RWPE1 (cell line): ENCODE measurements around the gene CFD.

ENCODE experiments used
- CTCF ChIA-PET: fragments of 350-600 bp; sonication (Branson Sonifier 250); formaldehyde crosslinking; extraction: SDS; loops from one replicate; lab custom pipeline; 2021; lab: Yijun Ruan, JAX
- POLR2A ChIA-PET: fragments of 400-600 bp; formaldehyde crosslinking; extraction: SDS; loops from one replicate; lab custom pipeline; 2020; ENCODE audit warnings: antibody characterized with exemption; ENCODE audit not compliant: low non-redundant PET; lab: Yijun Ruan, JAX
- DNase-seq: peaks from one replicate; pipeline ENCODE4 v3.0.0; 2012; ENCODE audit warnings: low spot score
- H3K27ac ChIP-seq: fragments of 450-650 bp; 2 replicates; pipeline ENCODE4 v1.5.1; 2017
- CTCF ChIP-seq: fragments of 450-650 bp; conservative IDR thresholded peaks from 2 replicates; pipeline ENCODE4 v1.5.1; 2017; ENCODE audit warnings: low read depth, mild to moderate bottlenecking

Gene CFD

DNA sequence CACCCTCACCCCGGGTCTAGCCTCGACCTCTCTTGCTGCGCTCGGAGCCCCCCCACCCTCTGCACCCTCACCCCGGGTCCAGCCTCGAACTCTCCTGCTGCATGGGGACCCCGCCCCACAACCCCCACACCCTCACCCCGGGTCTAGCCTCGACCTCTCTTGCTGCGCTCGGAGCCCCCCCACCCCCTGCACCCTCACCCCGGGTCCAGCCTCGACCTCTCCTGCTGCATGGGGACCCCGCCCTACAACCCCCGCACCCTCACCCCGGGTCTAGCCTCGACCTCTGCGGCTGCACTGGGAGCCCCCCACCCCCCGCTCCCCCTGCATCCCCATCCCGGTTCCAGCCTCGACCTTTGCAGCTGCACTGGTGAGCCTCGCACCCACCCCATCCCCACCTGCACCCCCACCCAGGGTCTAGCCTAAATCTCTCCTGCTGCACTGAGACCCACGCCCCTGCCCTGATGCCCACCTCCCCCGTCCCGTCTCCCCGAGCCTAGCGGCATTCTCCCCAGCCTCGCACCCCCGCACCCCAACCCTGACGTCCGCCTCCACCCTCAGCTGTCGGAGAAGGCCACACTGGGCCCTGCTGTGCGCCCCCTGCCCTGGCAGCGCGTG, 1.8 kb downstream of the CFD start:
- DNase-seq, result no peak
- peak overlapping the region; percentile 73 for H3K27ac ChIP-seq
- ChIA-PET POLR2A (no interaction called here), CTCF (interaction anchor here (0.6 to 1.0 kb wide), 3 partner anchors 18 to 91 kb away, joined by 3 to 4 read pairs (median 4); no protein-coding TSS in a partner anchor)
- TF ChIP-seq CTCF, result no peak

DNA sequence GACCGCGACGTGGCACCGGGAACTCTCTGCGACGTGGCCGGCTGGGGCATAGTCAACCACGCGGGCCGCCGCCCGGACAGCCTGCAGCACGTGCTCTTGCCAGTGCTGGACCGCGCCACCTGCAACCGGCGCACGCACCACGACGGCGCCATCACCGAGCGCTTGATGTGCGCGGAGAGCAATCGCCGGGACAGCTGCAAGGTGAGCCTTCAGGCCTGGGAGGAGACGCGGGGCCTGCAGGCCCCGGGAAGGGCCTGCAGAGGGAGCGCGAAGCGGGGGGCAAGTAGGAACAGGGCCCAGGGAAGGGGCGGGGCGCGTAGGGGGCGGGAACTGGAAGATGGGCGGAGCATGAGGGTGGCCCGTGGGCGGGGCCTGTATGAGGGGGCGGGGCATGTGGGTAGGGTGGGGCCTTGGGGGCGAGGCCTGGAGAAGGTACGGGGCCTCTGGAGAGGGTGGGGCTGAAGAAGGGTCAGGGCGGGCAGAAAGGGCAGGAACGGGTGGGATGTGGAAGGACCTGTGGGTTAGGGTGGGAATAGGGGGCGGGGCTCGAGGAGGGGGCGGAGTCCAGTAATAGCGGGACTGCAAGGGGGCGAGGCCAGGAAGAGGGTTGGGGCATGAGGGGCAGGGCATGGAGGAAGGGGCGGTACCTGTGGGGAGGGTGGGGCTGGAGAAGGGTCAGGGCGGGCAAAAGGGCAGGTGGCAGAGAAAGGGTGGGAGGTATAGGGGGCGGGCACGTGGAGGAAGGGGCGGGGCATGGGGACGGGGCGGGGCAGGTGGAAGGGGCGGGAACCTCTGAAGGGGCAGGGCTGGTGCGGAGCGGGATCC, 2.5 kb downstream of the CFD start:
- peak; percentile 75 for DNase-seq
- H3K27ac ChIP-seq, result peak overlapping the region; percentile 73
- ChIA-PET POLR2A (no interaction called here), CTCF (interaction anchor here (0.6 to 1.0 kb wide), 2 partner anchors 19 to 87 kb away, joined by 3 to 4 read pairs; no protein-coding TSS in a partner anchor)
- peak; percentile 41 for TF ChIP-seq CTCF

DNA sequence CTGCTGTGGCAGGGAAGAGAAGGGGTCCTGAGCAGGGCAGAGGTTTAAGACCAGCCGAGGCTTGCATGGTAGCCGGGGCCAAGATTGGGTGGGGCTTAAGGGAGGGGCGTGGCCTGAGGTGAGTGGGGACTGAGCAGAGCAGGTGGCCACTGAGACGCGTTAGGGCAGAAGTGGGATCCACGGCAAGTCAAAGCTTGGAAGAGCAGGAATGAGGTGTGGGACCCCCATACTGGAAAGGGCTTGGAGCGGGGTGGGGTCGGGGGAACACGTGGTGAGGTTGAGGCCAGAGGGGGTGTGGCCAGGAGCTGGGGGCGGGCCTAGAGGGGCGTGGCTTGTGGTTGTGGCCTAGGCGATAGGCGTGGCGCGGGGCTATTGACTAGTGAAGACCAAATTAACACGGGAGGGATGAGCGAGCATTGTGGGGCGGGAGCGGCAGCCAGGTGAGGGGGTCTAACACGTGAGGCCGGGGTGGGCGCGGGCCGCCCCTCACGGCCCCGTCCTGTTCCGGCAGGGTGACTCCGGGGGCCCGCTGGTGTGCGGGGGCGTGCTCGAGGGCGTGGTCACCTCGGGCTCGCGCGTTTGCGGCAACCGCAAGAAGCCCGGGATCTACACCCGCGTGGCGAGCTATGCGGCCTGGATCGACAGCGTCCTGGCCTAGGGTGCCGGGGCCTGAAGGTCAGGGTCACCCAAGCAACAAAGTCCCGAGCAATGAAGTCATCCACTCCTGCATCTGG, 3.3 kb downstream of the CFD start:
- H3K27ac ChIP-seq, result peak overlapping the region; percentile 73
- ChIA-PET CTCF (interaction anchor here (0.6 to 1.6 kb wide), 4 partner anchors 10 to 142 kb away, joined by 3 to 5 read pairs (median 4); no protein-coding TSS in a partner anchor), POLR2A (no interaction called here)
- peak; percentile 63 for DNase-seq
- no peak for TF ChIP-seq CTCF

DNA sequence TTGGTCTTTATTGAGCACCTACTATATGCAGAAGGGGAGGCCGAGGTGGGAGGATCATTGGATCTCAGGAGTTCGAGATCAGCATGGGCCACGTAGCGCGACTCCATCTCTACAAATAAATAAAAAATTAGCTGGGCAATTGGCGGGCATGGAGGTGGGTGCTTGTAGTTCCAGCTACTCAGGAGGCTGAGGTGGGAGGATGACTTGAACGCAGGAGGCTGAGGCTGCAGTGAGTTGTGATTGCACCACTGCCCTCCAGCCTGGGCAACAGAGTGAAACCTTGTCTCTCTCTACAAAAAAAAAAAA, 3.8 kb downstream of the CFD start:
- no peak for TF ChIP-seq CTCF
- CTCF ChIA-PET, result interaction anchor here (0.6 to 1.6 kb wide), 5 partner anchors 9 to 376 kb away, joined by 3 to 5 read pairs (median 4); no protein-coding TSS in a partner anchor

GRCh38 chr19:866769-867300, 7.4 kb downstream of the CFD start:
- CTCF ChIA-PET, result interaction anchor here (0.6 to 1.0 kb wide), 2 partner anchors 10 to 697 kb away, joined by 4 to 5 read pairs; no protein-coding TSS in a partner anchor
- POLR2A ChIA-PET, result no interaction called here
- no peak for TF ChIP-seq CTCF
- peak overlapping the region; percentile 49 for H3K27ac ChIP-seq
- no peak for DNase-seq

More for the DNA sequence above, 3.8 kb downstream of the CFD start:
- POLR2A ChIA-PET, result no interaction called here
- DNase-seq, result no peak
- peak overlapping the region; percentile 73 for H3K27ac ChIP-seq

DNA sequence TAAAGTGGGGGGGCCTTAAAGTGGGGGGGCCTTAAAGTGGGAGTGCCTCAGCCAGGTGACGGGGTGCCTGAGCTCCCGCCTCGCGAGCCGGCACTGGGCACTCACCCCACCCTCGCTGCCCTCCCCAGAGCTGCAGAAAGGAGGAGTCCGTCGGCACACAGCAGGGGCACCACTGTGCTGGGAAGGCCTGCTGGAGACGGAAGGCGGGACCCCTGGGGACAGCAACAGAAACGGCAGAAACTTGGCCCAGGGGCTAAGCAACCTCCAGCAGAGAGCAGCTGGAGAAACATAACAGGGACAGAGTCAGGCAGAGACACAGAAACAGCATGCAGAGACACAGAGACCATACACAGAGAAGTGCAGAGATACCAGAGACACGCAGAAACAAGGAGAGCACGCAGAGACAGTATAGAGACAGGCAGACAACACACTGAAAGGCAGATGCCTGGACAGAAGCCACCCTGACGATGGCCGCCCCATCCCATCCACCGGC, 7.9 kb downstream of the CFD start:
- CTCF ChIA-PET, result interaction anchor here (0.6 to 1.0 kb wide), 3 partner anchors 11 to 696 kb away, joined by 3 to 5 read pairs (median 4); no protein-coding TSS in a partner anchor
- peak overlapping the region; percentile 49 for H3K27ac ChIP-seq
- no peak for TF ChIP-seq CTCF
- POLR2A ChIA-PET, result no interaction called here
- no peak for DNase-seq
